Transverse colon (tissue), 4 donors: ENCODE results near the gene MLF2. TPM values are rescaled to one million over a fixed set of nuclear protein-coding genes. Genes with fewer than 3 reads are reported as not detected.
A peak's percentile ranks its signal among the peaks of the same experiment; 100 is the strongest.

Experiments used
- DNase-seq: peaks from one replicate; pipeline ENCODE4 v3.0.0-alpha.2; 2019
- H3K27ac ChIP-seq, 4 donors: fragments of 200-600 bp; sonication (generic); 2 replicates each; pipeline ENCODE4 v1.5.1; 2016 to 2018; ENCODE audit warnings: inconsistent platforms in 4 of 4
- H3K27me3 ChIP-seq: fragments of 200-600 bp; sonication (generic); 2 replicates; pipeline ENCODE4 v1.5.1; 2017; ENCODE audit warnings: inconsistent platforms
- H3K36me3 ChIP-seq, 4 donors: fragments of 200-600 bp; sonication (generic); 2 replicates each; pipeline ENCODE4 v1.5.1; 2017 to 2019; ENCODE audit warnings: inconsistent platforms in 4 of 4
- H3K4me1 ChIP-seq, 4 donors: fragments of 200-600 bp; sonication (generic); 2 replicates each; pipeline ENCODE4 v1.5.1; 2017 to 2020; ENCODE audit warnings: inconsistent platforms in 4 of 4
- H3K4me3 ChIP-seq, 4 donors: fragments of 200-600 bp; sonication (generic); 1 replicate in 1 of 4; 2 replicates in 3 of 4; pipeline versions ENCODE4 v1.5.1 to v1.6.1; 2017 to 2019; ENCODE audit warnings: inconsistent platforms in 4 of 4
- H3K9me3 ChIP-seq, 2 donors: fragments of 200-600 bp; sonication (generic); 2 replicates each; pipeline ENCODE4 v1.5.1; 2017 to 2019; ENCODE audit warnings: inconsistent platforms in 2 of 2
- EP300 ChIP-seq: sonication (generic); formaldehyde crosslinking; IDR thresholded peaks from one replicate; pipeline ENCODE4 v1.6.1; 2017; ENCODE audit warnings: antibody characterized with exemption, low read depth
- POLR2A ChIP-seq: fragments of 450-650 bp; IDR thresholded peaks from one replicate; pipeline ENCODE4 v1.6.1; 2016; ENCODE audit warnings: antibody characterized with exemption, mild to moderate bottlenecking, moderate library complexity
- POLR2AphosphoS5 ChIP-seq, 3 donors: sonication (generic); formaldehyde crosslinking; IDR thresholded peaks; one replicate each; pipeline ENCODE4 v1.6.1; 2016; ENCODE audit warnings: antibody characterized with exemption in 3 of 3
- WGBS, 2 donors: methylation state at CpG; one replicate each; pipeline ENCODE4 v1.1.5; 2018; ENCODE audit warnings: low coverage in 1 of 2; 5-methylcytosine and 5-hydroxymethylcytosine counted together
- in situ Hi-C, 4 donors: fragments of 200-750 bp; cut with MboI; loops; one replicate each; pipeline versions ENCODE4 v1.15.0 to v1.15.1; 2017; ENCODE audit warnings: low sequenced_read_pairs in 3 of 4, low pct_ligation_motif_present in 1 of 4, low pct_unique_long_range_greater_than_20kb in 1 of 4
- intact Hi-C: fragments of 100-400 bp; cut with DNase I; formaldehyde crosslinking; loops from one replicate; pipeline ENCODE4 v1.15.1; 2023; ENCODE audit warnings: low total_unique reads
- total RNA-seq, 4 donors: library from RNA; depleted of rRNA; stranded (reverse); fragments of >200 nt; gene quantifications; one replicate each; pipeline ENCODE4 v1.1.0, GENCODE V29; 2016
- TF ChIP-seq, protein P1 (sequence below), 5 experiments: fragments of 200-600 bp in 3 of 5; fragments of 450-650 bp in 2 of 5; sonication (generic) in 3 of 5; IDR thresholded peaks; 1 replicate in 2 of 5; 2 replicates in 3 of 5; pipeline ENCODE4 v1.5.1; 2016 to 2017; ENCODE audit warnings: antibody characterized with exemption in 5 of 5, inconsistent platforms in 3 of 5, mild to moderate bottlenecking in 2 of 5, moderate library complexity in 1 of 5

Gene MLF2
- total RNA-seq, 4 donors from 2014 or later, result 100 to 360 (median 164) TPM

GRCh38 chr12:6766651-6767349, 13.9 kb upstream of the MLF2 start:
- Histone ChIP-seq H3K27me3 (no peaks in the 10 kb centered on the region), H3K27ac (peak overlapping the region; percentile 92 to 94 (median 93)), H3K4me3 (peak overlapping the region; percentile 68 to 86 (median 82)), H3K36me3 (no peaks in the 10 kb centered on the region), H3K9me3 (no peaks in the 10 kb centered on the region), H3K4me1 (peaks cover 18 to 76% (median 52%) of the 10 kb centered on the region in 4 donors)
- DNase-seq, result peak; percentile 83
- TF ChIP-seq POLR2AphosphoS5 (IDR thresholded peaks at IDR 0.05) (peak; percentile 6 to 59 (median 39)), EP300 (no peak), POLR2A (peak; percentile 27)
- TF ChIP-seq, protein P1, sequence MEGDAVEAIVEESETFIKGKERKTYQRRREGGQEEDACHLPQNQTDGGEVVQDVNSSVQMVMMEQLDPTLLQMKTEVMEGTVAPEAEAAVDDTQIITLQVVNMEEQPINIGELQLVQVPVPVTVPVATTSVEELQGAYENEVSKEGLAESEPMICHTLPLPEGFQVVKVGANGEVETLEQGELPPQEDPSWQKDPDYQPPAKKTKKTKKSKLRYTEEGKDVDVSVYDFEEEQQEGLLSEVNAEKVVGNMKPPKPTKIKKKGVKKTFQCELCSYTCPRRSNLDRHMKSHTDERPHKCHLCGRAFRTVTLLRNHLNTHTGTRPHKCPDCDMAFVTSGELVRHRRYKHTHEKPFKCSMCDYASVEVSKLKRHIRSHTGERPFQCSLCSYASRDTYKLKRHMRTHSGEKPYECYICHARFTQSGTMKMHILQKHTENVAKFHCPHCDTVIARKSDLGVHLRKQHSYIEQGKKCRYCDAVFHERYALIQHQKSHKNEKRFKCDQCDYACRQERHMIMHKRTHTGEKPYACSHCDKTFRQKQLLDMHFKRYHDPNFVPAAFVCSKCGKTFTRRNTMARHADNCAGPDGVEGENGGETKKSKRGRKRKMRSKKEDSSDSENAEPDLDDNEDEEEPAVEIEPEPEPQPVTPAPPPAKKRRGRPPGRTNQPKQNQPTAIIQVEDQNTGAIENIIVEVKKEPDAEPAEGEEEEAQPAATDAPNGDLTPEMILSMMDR (IDR thresholded peaks at IDR 0.05), result peak; percentile 24 to 82 (median 59)
- intact Hi-C loops (no loop called here), in situ Hi-C loops (no loop called here)
- 0% methylated on average over 45 of the region's 88 CpGs; no CpG with 5 or more reads in 1 of the 2 donors for WGBS, 2 donors

GRCh38 chr12:6765634-6766581, 13.0 kb upstream of the MLF2 start, which contains the start of gene PTMS:
TSS of gene PTMS (plus strand) at chr12:6766363. CDS start at chr12:6766706, 343 bp downstream.
- TF ChIP-seq, protein P1 (IDR thresholded peaks at IDR 0.05), result no peak
- TF ChIP-seq POLR2AphosphoS5 (IDR thresholded peaks at IDR 0.05) (peak; percentile 82 to 89 (median 86)), POLR2A (peak; percentile 50), EP300 (no peak)
- H3K4me3 ChIP-seq, result peak within 1 kb of the TSS; percentile 68 to 86 (median 82)
- H3K4me1 ChIP-seq, result peaks cover 17 to 67% (median 48%) of the 10 kb centered on the region in 4 donors
- no peaks in the 10 kb centered on the region for H3K36me3 ChIP-seq
- DNase-seq, result peak; percentile 79
- H3K9me3 ChIP-seq, result no peaks in the 10 kb centered on the region
- intact Hi-C loops, result no loop called here
- peak within 1 kb of the TSS; percentile 92 to 94 (median 93) for H3K27ac ChIP-seq
- 4 to 10% methylated on average over 7 to 35 of the region's 63 CpGs for WGBS, 2 donors
- no peaks in the 10 kb centered on the region for H3K27me3 ChIP-seq
- in situ Hi-C loops, result no loop called here

DNA sequence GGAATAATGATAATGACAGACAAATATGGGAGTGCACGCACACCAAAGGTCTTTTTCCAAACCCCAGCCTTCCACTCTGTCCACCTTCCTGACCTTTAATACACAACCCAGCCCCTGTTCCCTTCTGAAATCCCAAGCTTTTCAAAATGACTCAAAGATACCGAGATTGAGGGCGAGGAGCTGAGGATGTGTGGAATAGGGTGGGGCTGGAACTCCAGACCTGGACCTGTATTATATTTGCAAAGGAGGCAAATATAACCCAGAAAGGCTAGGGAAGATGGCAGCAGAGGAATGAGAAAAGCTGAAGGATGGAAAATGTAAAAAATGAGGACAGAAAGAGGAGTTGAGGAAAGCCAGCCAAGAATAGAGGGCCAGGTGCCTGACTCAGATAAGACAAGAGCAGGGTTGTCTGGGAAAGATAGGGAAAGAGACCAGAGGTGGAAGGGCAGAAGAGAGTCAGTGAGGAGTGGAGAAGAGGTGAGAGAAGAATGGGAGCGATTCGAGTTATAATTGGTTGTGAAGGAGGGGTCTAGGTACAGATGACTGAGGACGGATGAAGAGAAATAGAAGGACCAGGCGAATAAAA, 12.2 kb upstream of the MLF2 start:
- Histone ChIP-seq H3K27me3 (no peaks in the 10 kb centered on the region), H3K36me3 (no peaks in the 10 kb centered on the region), H3K4me1 (peaks cover 17 to 59% (median 46%) of the 10 kb centered on the region in 4 donors), H3K27ac (peak overlapping the region; percentile 92 to 94 (median 93)), H3K9me3 (no peaks in the 10 kb centered on the region), H3K4me3 (peak overlapping the region in 2 of 4 donors; percentile 79 to 84)
- in situ Hi-C loops (no loop called here), intact Hi-C loops (no loop called here)
- TF ChIP-seq EP300, result no peak
- no peak for TF ChIP-seq POLR2AphosphoS5 (IDR thresholded peaks at IDR 0.05)
- TF ChIP-seq, protein P1 (IDR thresholded peaks at IDR 0.05), result no peak
- no peak for TF ChIP-seq POLR2A
- WGBS, 2 donors, result 24 to 32% methylated on average over 5 to 7 of the region's 7 CpGs
- no peak for DNase-seq
